Choroid plexus epithelial cell (primary cell): ENCODE results near the gene CCPG1.

Experiments
- DNase-seq: peaks from one replicate; pipeline ENCODE4 v3.0.0-alpha.2; 2010; ENCODE audit warnings: low read depth
- H3K4me3 ChIP-seq: 2 replicates; pipeline ENCODE4 v1.5.1; 2011; ENCODE audit warnings: low read depth, mild to moderate bottlenecking, control low read depth, low read length, moderate library complexity
- CTCF ChIP-seq: conservative IDR thresholded peaks from 2 replicates; pipeline ENCODE4 v1.5.1; 2011; ENCODE audit warnings: low read depth, mild to moderate bottlenecking, control low read depth, inconsistent platforms, low read length, moderate library complexity

The CCPG1 gene

DNA sequence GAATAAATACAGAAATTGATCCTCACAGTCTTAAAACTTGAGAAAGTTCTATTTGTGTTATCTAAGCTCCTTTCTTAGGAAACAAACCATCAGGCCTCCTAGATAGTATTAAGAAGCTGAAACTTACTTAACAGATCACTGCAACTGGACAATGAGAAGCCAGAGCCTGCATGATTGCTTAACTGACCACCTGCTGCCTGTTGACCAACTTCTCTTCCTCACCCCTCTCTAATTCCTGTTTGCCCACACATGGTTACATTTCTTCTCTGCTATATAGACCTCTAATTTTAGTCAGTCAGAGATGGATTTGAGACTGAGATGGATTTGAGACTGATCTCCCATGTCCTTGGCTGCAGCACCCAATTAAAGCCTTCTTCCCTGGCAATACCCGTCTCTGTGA lies 13.5 kb downstream of the CCPG1 start:
- no peak overlapping the region for H3K4me3 ChIP-seq
- TF ChIP-seq CTCF, result no peak
- peak; percentile 72 for DNase-seq

DNA sequence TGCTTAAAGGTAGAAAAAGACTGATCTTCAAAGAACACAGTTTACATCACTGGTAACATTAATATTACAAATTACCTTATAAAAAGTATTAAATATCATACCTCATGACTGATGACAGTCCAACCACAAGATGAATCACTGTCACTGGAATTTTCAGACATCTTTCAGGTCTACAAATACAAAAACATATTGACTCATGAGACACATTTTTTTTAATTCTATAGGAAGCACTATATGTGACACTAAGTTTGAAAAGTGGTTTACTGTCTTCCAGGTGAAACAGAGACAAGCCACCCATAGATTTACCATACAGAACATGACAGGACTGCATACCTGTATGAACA lies 18.9 kb downstream of the CCPG1 start:
- no peak overlapping the region for H3K4me3 ChIP-seq
- no peak for TF ChIP-seq CTCF
- peak; percentile 78 for DNase-seq

- DNase-seq, result no peak
- no peak overlapping the region for H3K4me3 ChIP-seq
- no peak for TF ChIP-seq CTCF
These were observed 21.1 kb downstream of the CCPG1 start for GRCh38 chr15:55387027-55387426.

- H3K4me3 ChIP-seq, result no peak overlapping the region
- DNase-seq, result no peak
- no peak for TF ChIP-seq CTCF
These were observed 24.5 kb downstream of the CCPG1 start for GRCh38 chr15:55383687-55384086.

DNA sequence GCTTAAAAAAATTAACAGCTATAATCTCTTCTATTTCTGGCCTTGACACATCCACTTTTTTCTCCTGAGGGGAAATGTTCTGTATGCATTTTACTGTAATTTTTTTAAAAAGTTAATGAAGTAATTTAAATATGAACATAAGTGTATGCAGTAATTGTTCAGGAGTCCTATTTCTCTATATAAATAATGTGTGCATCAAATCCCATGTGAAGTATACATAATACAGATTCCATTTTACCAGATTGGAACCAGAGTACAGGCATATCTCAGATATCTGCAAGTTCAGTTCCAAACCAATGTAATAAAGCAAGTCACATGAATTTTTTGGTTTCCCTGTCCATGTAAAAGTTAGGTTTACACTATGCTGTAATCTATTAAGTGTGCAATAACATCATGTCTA lies 26.6 kb downstream of the CCPG1 start:
- DNase-seq, result no peak
- H3K4me3 ChIP-seq, result no peak overlapping the region
- TF ChIP-seq CTCF, result no peak

- H3K4me3 ChIP-seq, result no peak overlapping the region
- no peak for DNase-seq
- no peak for TF ChIP-seq CTCF
These were observed 29.1 kb downstream of the CCPG1 start for GRCh38 chr15:55379095-55379494.

- H3K4me3 ChIP-seq, result no peak overlapping the region
- DNase-seq, result peak; percentile 24
- no peak for TF ChIP-seq CTCF
These were observed 35.3 kb downstream of the CCPG1 start for GRCh38 chr15:55372701-55373440.
